ENCODE measurements around the gene SPATS1.

- TF ChIP-seq CTCF (conservative IDR thresholded peaks at IDR 0.05; ENCODE audit: low read depth, low read length) (no peak), EZH2 (IDR thresholded peaks at IDR 0.05; ENCODE audit: low read length, unreplicated experiment) (no peak), EZH2phosphoT487 (IDR thresholded peaks at IDR 0.05; ENCODE audit: borderline replicate concordance, low read length) (no peak)
Measured at GRCh38 chr6:44386364-44386928, 44.0 kb downstream of the SPATS1 start.
